Colonic mucosa (tissue), 4 donors: ENCODE measurements around the gene FXYD3. TPM values are rescaled to one million over a fixed set of nuclear protein-coding genes. Genes with fewer than 3 reads are reported as not detected.
A peak's percentile ranks its signal among the peaks of the same experiment; 100 is the strongest.

ENCODE experiments used
- DNase-seq: peaks from one replicate; pipeline ENCODE4 v3.0.0-alpha.2; 2020
- H3K27ac ChIP-seq: fragments of 200-600 bp; one replicate; pipeline ENCODE4 v1.8.0; 2021
- H3K27me3 ChIP-seq: fragments of 200-600 bp; one replicate; pipeline ENCODE4 v1.8.0; 2021
- H3K36me3 ChIP-seq: fragments of 200-600 bp; one replicate; pipeline ENCODE4 v1.8.0; 2021
- H3K4me1 ChIP-seq: fragments of 200-600 bp; one replicate; pipeline ENCODE4 v1.8.0; 2021; ENCODE audit warnings: mild to moderate bottlenecking
- H3K4me3 ChIP-seq: fragments of 200-600 bp; one replicate; pipeline ENCODE4 v1.8.0; 2021
- H3K9ac ChIP-seq, 2 donors: one replicate each; pipeline ENCODE4 v1.7.0; 2013; ENCODE audit warnings: control low read depth in 2 of 2, low read depth in 2 of 2, low read length in 2 of 2
- H3K9me3 ChIP-seq: fragments of 200-600 bp; one replicate; pipeline ENCODE4 v1.8.0; 2021
- intact Hi-C: fragments of 100-400 bp; cut with DNase I; formaldehyde crosslinking; loops from one replicate; pipeline ENCODE4 v1.14.1; 2022
- total RNA-seq, 2 donors: library from RNA; stranded (reverse); fragmentation: NEBNext Ultra II Directional in 1 of 2; extraction: Animal tissue kit (Norgen Biotek cat#: 25700) in 1 of 2; gene quantifications; one replicate each; pipeline ENCODE4 v1.2.1, GENCODE V29; 2021
- TF ChIP-seq, protein P1 (sequence below): fragments of 200-600 bp; IDR thresholded peaks from one replicate; pipeline ENCODE4 v1.8.0; 2022; ENCODE audit warnings: antibody characterized with exemption, mild to moderate bottlenecking
- donor health status: healthy.
- donor health status: DM: no; HTN: no; CAD: no.
- donor health status: DM: no; HTN: no; CAD: no.

Gene FXYD3
- total RNA-seq, 2 donors from 2014 or later = 1,386 to 2,836 TPM

DNA sequence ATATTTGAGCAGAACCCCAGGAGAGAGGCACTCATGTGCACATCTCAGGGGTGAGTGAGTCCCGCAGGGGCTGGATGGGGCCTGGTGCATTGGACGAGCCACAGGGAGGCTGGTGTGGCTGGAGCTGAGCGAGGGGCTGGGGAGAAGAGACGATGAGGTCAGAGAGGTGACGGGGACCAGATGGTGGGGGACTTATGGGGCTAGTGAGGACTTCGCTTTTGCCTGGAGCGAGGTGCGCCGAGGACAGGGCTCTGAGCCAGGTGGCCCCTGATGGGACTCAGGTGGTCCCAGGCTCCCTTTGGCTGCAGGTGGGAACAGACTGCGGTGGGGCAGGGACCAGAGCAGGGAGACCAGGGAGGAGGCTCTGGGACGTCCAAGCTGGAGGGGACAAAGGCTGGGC is 6.9 kb upstream of the FXYD3 start:
- intact Hi-C loops = no loop called here
- Histone ChIP-seq H3K4me1 (peaks cover 6% of the 10 kb centered on the region), H3K27ac (peak overlapping the region; percentile 4), H3K27me3 (no peaks in the 10 kb centered on the region), H3K4me3 (no peak overlapping the region), H3K9me3 (no peaks in the 10 kb centered on the region), H3K36me3 (no peaks in the 10 kb centered on the region), H3K9ac (no peak overlapping the region)
- TF ChIP-seq, protein P1, sequence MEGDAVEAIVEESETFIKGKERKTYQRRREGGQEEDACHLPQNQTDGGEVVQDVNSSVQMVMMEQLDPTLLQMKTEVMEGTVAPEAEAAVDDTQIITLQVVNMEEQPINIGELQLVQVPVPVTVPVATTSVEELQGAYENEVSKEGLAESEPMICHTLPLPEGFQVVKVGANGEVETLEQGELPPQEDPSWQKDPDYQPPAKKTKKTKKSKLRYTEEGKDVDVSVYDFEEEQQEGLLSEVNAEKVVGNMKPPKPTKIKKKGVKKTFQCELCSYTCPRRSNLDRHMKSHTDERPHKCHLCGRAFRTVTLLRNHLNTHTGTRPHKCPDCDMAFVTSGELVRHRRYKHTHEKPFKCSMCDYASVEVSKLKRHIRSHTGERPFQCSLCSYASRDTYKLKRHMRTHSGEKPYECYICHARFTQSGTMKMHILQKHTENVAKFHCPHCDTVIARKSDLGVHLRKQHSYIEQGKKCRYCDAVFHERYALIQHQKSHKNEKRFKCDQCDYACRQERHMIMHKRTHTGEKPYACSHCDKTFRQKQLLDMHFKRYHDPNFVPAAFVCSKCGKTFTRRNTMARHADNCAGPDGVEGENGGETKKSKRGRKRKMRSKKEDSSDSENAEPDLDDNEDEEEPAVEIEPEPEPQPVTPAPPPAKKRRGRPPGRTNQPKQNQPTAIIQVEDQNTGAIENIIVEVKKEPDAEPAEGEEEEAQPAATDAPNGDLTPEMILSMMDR = no peak
- no peak for DNase-seq

- no peak for DNase-seq
- TF ChIP-seq, protein P1 = no peak
- Histone ChIP-seq H3K27ac (peak overlapping the region; percentile 4), H3K4me3 (no peak overlapping the region), H3K36me3 (no peaks in the 10 kb centered on the region), H3K9me3 (no peaks in the 10 kb centered on the region), H3K9ac (no peak overlapping the region), H3K4me1 (peaks cover 6% of the 10 kb centered on the region), H3K27me3 (no peaks in the 10 kb centered on the region)
- intact Hi-C loops = no loop called here
These were observed 6.1 kb upstream of the FXYD3 start for GRCh38 chr19:35109395-35110112.

DNA sequence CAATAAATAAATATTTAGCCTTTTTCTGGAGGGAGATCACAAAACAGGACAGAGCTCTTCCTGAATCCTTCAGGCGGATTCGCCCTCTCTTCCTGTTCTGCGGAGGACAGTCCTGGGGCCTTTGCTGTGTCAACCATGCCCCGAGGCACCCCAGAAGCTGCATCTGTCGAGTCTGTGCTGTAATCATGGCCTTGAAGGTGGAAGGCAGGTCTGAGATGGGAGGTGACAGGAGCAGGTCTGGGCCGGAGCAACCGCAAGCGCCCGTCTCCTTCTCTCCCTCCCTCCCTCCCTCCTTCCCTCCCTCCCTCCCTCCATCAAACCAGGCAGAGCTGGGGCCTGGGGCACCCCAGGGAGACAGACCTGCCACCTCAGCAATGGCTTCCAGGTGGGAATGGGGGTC is 4.6 kb upstream of the FXYD3 start:
- DNase-seq = no peak
- Histone ChIP-seq H3K27ac (no peak overlapping the region), H3K4me3 (no peak overlapping the region), H3K36me3 (no peaks in the 10 kb centered on the region), H3K27me3 (no peaks in the 10 kb centered on the region), H3K9ac (no peak overlapping the region), H3K4me1 (peaks cover 6% of the 10 kb centered on the region), H3K9me3 (no peaks in the 10 kb centered on the region)
- TF ChIP-seq, protein P1 = no peak
- intact Hi-C loops = no loop called here

DNA sequence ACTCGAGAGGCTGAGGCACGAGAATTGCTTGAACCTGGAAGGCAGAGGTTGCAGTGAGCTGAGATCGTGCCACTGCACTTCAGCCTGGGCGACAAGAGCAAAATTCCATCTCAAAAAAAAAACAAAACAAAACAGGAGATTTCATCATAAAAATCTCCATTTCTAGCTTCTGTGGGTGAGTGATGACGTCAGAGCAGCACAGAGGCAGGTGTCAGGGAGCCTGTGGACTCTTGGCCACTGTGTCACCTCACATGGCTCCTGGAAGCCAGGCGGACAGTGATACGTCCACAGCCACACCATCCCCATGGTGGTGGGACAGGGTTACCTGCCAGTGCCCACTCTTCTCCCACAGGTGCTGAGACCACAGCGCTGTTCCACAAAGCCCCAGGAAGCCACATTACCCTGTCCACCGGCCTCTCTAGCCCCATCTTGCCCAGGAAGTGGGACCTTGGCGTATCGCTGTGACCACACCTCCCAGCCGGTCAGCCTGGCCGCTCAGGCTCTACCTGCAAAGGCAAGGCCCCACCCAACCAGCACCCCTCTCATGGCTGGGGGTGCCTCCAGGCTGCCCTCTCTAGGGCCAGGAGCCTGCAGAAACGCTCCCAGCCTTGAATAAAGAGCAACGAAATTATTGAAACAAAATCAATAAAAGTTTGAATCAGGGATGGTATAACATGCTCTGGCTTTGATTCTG is 2.5 kb upstream of the FXYD3 start:
- no peak overlapping the region for H3K27ac ChIP-seq
- DNase-seq = no peak
- H3K4me3 ChIP-seq = no peak overlapping the region
- intact Hi-C loops = no loop called here
- no peaks in the 10 kb centered on the region for H3K9me3 ChIP-seq
- no peaks in the 10 kb centered on the region for H3K36me3 ChIP-seq
- peaks cover 6% of the 10 kb centered on the region for H3K4me1 ChIP-seq
- TF ChIP-seq, protein P1 = no peak
- H3K9ac ChIP-seq = no peak overlapping the region
- no peaks in the 10 kb centered on the region for H3K27me3 ChIP-seq

DNA sequence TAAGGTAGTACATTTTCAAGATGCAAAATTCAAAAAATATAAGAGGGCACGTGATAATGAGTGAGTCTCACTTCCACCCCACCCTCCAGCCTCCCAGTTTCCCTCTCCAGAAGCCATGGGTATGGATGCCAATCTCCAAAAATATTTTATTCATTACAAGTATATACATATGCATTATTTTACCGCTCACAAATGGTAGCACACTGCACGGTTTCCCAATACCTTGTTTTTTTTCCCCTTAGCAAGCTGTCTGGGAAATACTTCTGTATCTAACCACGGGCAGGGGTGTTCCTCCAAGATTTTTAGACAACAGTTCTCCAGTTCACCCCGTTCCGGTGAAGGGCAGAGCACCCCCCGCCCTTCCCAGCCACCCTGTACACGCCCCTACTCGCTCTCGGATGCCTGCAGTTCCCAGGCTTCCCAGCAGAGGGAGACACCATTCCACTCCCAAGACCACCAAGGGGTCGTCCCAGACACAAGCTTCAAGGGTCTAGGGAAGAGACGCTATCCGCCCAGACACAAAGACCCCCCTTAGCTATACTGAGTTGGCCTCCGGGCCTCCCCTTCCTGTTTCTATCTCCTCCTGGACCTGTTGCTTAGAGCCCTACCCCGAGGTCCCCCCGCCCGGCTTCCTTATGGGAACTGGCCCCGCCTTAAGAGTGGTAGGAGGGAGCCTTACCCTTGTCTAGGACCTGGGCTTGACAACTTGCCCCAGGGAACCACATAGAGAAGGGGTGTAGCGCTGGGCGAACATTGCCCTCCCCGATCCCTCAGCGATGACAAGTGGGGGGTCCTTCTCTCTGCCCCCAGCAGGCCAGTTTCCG is 1.1 kb upstream of the FXYD3 start:
- no peaks in the 10 kb centered on the region for H3K4me1 ChIP-seq
- TF ChIP-seq, protein P1 = peak; percentile 95
- H3K27ac ChIP-seq = peak overlapping the region; percentile 92
- no peaks in the 10 kb centered on the region for H3K27me3 ChIP-seq
- H3K9me3 ChIP-seq = no peaks in the 10 kb centered on the region
- peak overlapping the region; percentile 32 for H3K4me3 ChIP-seq
- H3K9ac ChIP-seq = peak overlapping the region; percentile 79 to 97
- peak; percentile 86 for DNase-seq
- no peaks in the 10 kb centered on the region for H3K36me3 ChIP-seq
- intact Hi-C loops = loop anchor here (2.0 kb wide), 1 partner anchor 20 kb away; the partner anchor contains the start of gene LGI4
